B cell (primary cell): ENCODE measurements around the gene TTC9C. TPM values are rescaled to one million over a fixed set of nuclear protein-coding genes. Genes with fewer than 3 reads are reported as not detected.
A peak's percentile ranks its signal among the peaks of the same experiment; 100 is the strongest.

ENCODE experiments used
- ATAC-seq: fragments of 200-7000 bp; cut with Tn5 transposase; one replicate; pipeline ENCODE4 v1.10.0; 2021; ENCODE audit warnings: low read depth, mild to moderate bottlenecking, moderate number of reproducible peaks, moderate library complexity
- CTCF ChIA-PET: fragments of 350-600 bp; sonication (Branson Sonifier 250); formaldehyde crosslinking; loops from one replicate; lab custom pipeline; 2021; ENCODE audit warnings: antibody characterized with exemption, inconsistent platforms; lab: Charles Lee
- POLR2A ChIA-PET: fragments of 350-600 bp; sonication (Branson Sonifier 250); formaldehyde crosslinking; loops from one replicate; lab custom pipeline; 2021; ENCODE audit warnings: antibody characterized with exemption; lab: Charles Lee
- DNase-seq: peaks from one replicate; pipeline ENCODE4 v3.0.0; 2013
- H2AFZ ChIP-seq: 2 replicates; pipeline ENCODE4 v1.6.1; 2012; ENCODE audit warnings: mild to moderate bottlenecking, low read depth, low read length; ENCODE audit not compliant: insufficient read depth, poor library complexity, severe bottlenecking
- H3K27ac ChIP-seq, 2 donors: 1 replicate in 1 of 2; 2 replicates in 1 of 2; pipeline ENCODE4 v1.5.1; 2012 to 2013; ENCODE audit warnings: low read length in 2 of 2, mild to moderate bottlenecking in 2 of 2, moderate library complexity in 1 of 2
- H3K27me3 ChIP-seq, 4 experiments: fragments of 200-600 bp in 1 of 4; sonication (generic) in 1 of 4; replicated peaks in 1 of 4; 1 replicate in 2 of 4; 2 replicates in 2 of 4; pipeline versions ENCODE4 v1.6.1 to v1.7.0; 2013 to 2016; ENCODE audit warnings: low read length in 3 of 4, mild to moderate bottlenecking in 2 of 4, mixed read lengths in 1 of 4, moderate library complexity in 1 of 4; ENCODE audit not compliant: insufficient read depth in 4 of 4, control insufficient read depth in 3 of 4; ENCODE audit errors: control extremely low read depth in 1 of 4
- H3K36me3 ChIP-seq, 2 experiments: replicated peaks in 1 of 2; 1 replicate in 1 of 2; 2 replicates in 1 of 2; pipeline versions ENCODE4 v1.6.1 to v1.7.1; 2013; ENCODE audit warnings: low read length in 1 of 2; ENCODE audit not compliant: insufficient read depth in 2 of 2, control insufficient read depth in 1 of 2; ENCODE audit errors: control extremely low read depth in 1 of 2, extremely low read depth in 1 of 2
- H3K4me1 ChIP-seq, 2 donors: fragments of 200-600 bp in 1 of 2; sonication (generic) in 1 of 2; 1 replicate in 1 of 2; 2 replicates in 1 of 2; pipeline versions ENCODE4 v1.5.1 to v1.6.1; 2013 to 2017; ENCODE audit warnings: low read length in 2 of 2; ENCODE audit not compliant: control insufficient read depth in 2 of 2, insufficient read depth in 2 of 2
- H3K4me2 ChIP-seq: replicated peaks from 2 replicates; pipeline ENCODE3; 2012; ENCODE audit warnings: mild to moderate bottlenecking, low read depth, low read length; ENCODE audit not compliant: poor library complexity, severe bottlenecking
- H3K4me3 ChIP-seq, 5 experiments: fragments of 200-600 bp in 1 of 5; sonication (generic) in 1 of 5; 1 replicate in 3 of 5; 2 replicates in 2 of 5; pipeline versions ENCODE4 v1.5.1 to v1.7.0; 2011 to 2016; ENCODE audit warnings: low read length in 4 of 5, mild to moderate bottlenecking in 4 of 5, low read depth in 2 of 5, control low read depth in 1 of 5, moderate library complexity in 1 of 5; ENCODE audit not compliant: insufficient read depth in 1 of 5; ENCODE audit errors: control extremely low read depth in 1 of 5, extremely low read depth in 1 of 5
- H3K79me2 ChIP-seq: fragments of 200-600 bp; sonication (generic); one replicate; pipeline ENCODE4 v1.6.0; 2016; ENCODE audit warnings: low read length; ENCODE audit not compliant: control insufficient read depth, insufficient read depth
- H3K9ac ChIP-seq: fragments of 200-600 bp; sonication (generic); 2 replicates; pipeline ENCODE4 v1.6.1; 2017; ENCODE audit warnings: mild to moderate bottlenecking, low read length, moderate library complexity
- H3K9me3 ChIP-seq, 3 donors: one replicate each; pipeline versions ENCODE4 v1.6.1 to v1.7.1; 2013; ENCODE audit warnings: low read length in 2 of 3; ENCODE audit not compliant: control insufficient read depth in 2 of 3, insufficient read depth in 1 of 3; ENCODE audit errors: control extremely low read depth in 1 of 3
- H4K20me1 ChIP-seq: 2 replicates; pipeline ENCODE4 v1.6.0; 2012; ENCODE audit warnings: mild to moderate bottlenecking, low read length; ENCODE audit not compliant: insufficient read depth, control insufficient read depth, poor library complexity, severe bottlenecking
- H3K27ac Mint-ChIP-seq: one replicate; pipeline ENCODE4 v1.8.0; 2021; ENCODE audit warnings: mixed read lengths
- H3K27me3 Mint-ChIP-seq: one replicate; pipeline ENCODE4 v1.8.0; 2021; ENCODE audit warnings: mixed read lengths
- H3K4me1 Mint-ChIP-seq: one replicate; pipeline ENCODE4 v1.8.0; 2021; ENCODE audit warnings: mixed read lengths
- H3K4me3 Mint-ChIP-seq: one replicate; pipeline ENCODE4 v1.8.0; 2021; ENCODE audit warnings: mixed read lengths
- H3K9me3 Mint-ChIP-seq: one replicate; pipeline ENCODE4 v1.8.0; 2022; ENCODE audit warnings: mixed read lengths; ENCODE audit not compliant: insufficient read depth
- CTCF ChIP-seq: fragments of 200-600 bp; IDR thresholded peaks from one replicate; pipeline ENCODE4 v1.8.0; 2022; ENCODE audit warnings: antibody characterized with exemption, mild to moderate bottlenecking
- EZH2 ChIP-seq: IDR thresholded peaks from 2 replicates; pipeline ENCODE4 v1.6.1; 2012; ENCODE audit warnings: borderline replicate concordance, low read depth, mild to moderate bottlenecking, moderate library complexity, low read length; ENCODE audit not compliant: insufficient read depth, poor library complexity, severe bottlenecking
- WGBS: methylation state at CpG from one replicate; pipeline ENCODE4 v1.1.5; 2013; ENCODE audit warnings: missing lambda C conversion rate; ENCODE audit not compliant: insufficient coverage; 5-methylcytosine and 5-hydroxymethylcytosine counted together
- intact Hi-C: fragments of 100-400 bp; cut with micrococcal nuclease; formaldehyde crosslinking; loops from one replicate; pipeline ENCODE4 v1.10.0; 2022
- polyA plus RNA-seq: library from polyadenylated mRNA; depleted of rRNA; stranded (reverse); fragments of >200 nt; gene quantifications from 2 replicates; pipeline ENCODE4 v1.2.3, GENCODE V29; 2012
- total RNA-seq, 2 donors: library from RNA; stranded (reverse); fragments of 120-200 nt in 1 of 2; gene quantifications; 1 replicate in 1 of 2; 2 replicates in 1 of 2; pipeline versions ENCODE4 v1.2.3 to v1.2.4, GENCODE V29; 2013 to 2022

Gene TTC9C
- total and polyA plus RNA-seq, 2 donors (not counting 1 experiment from before 2014, with no cell fraction given): 33.5 to 56.3 TPM

GRCh38 chr11:62726915-62727164, 1.4 kb upstream of the TTC9C start:
- intact Hi-C loops: loop anchor here (1.0 to 2.0 kb wide), 11 partner anchors 18 to 154 kb away; partner anchors contain the start of genes EML3, ROM1, SLC3A2 and STX5
- TF ChIP-seq CTCF: no peak
- TF ChIP-seq EZH2: no peak
- peak overlapping the region; percentile 94 to 100 (median 99) for H3K4me3 ChIP-seq
- Mint-ChIP-seq H3K9me3 (no peaks in the 10 kb centered on the region), H3K4me1 (peaks cover 55% of the 10 kb centered on the region), H3K27ac (peak overlapping the region; percentile 99), H3K4me3 (peak overlapping the region; percentile 95), H3K27me3 (no peaks in the 10 kb centered on the region)
- H3K36me3 ChIP-seq: peaks cover 3 to 29% of the 10 kb centered on the region in 2 experiments
- peaks cover 81% of the 10 kb centered on the region for H3K79me2 ChIP-seq
- H3K27ac ChIP-seq: peak overlapping the region; percentile 40 to 90
- peaks cover 37 to 41% of the 10 kb centered on the region in 2 donors for H3K4me1 ChIP-seq
- no peaks in the 10 kb centered on the region for H3K27me3 ChIP-seq
- peak overlapping the region; percentile 91 for H3K4me2 ChIP-seq
- POLR2A ChIA-PET: interaction anchor here (0.8 to 4.9 kb wide), 21 partner anchors 13 to 154 kb away, joined by 3 to 75 read pairs (median 8); partner anchors contain the start of genes BSCL2, C11orf98, CSKMT and GNG3
- no peaks in the 10 kb centered on the region for H3K9me3 ChIP-seq
- peaks cover 58% of the 10 kb centered on the region for H4K20me1 ChIP-seq
- ATAC-seq (no peak), DNase-seq (no peak)
- CTCF ChIA-PET: interaction anchor here (0.6 to 5.5 kb wide), 10 partner anchors 18 to 197 kb away, joined by 3 to 34 read pairs (median 4); partner anchors contain the start of genes BSCL2, SLC3A2, TMEM179B and ZBTB3
- H2AFZ ChIP-seq: peak overlapping the region; percentile 91
- 1% methylated on average over 37 of the region's 37 CpGs for WGBS
- peak overlapping the region; percentile 93 for H3K9ac ChIP-seq
